ENCODE results near the gene OR5H2. TPM values are rescaled to one million over a fixed set of nuclear protein-coding genes. Genes with fewer than 3 reads are reported as not detected.

OR5H2 gene
- total and polyA plus RNA-seq, 2 of the 4 experiments (the other 2 are of a cell fraction), result not detected

- TF ChIP-seq CTCF (conservative IDR thresholded peaks at IDR 0.05; ENCODE audit: low read depth, low read length), result peak; percentile 75
Observed at GRCh38 chr3:98329392-98330124, 47.3 kb downstream of the OR5H2 start (continued).

DNA sequence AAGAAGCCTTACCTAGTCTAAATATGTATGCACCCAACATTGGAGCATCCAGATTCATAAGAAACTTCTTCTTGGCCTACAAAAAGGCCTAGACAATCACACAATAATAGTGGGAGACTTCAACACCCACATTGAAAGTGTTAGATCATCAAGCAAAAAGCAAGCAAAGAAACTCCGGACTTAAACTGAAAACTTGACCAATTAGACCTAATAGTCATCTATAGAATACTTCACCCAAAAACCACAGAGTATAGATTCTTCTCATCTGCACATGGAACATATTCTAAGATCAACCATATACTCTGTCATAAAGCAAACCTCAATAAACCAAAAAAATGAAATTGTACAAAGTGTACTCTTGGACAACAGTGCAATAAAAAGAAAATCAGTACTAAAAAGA, 49.0 kb downstream of the OR5H2 start:
- DNase-seq (no peak), ATAC-seq (ENCODE audit: low read depth) (no peak)
- Histone ChIP-seq H3K79me1 (ENCODE audit: low read depth in 1 of 2, low read length in 2 of 2) (no peaks in the 10 kb centered on the region), H4K20me1 (ENCODE audit: insufficient read depth, low read length) (no peaks in the 10 kb centered on the region), H3K56ac (ENCODE audit: extremely low read depth, insufficient read depth, low read length) (no peak overlapping the region), H3K14ac (replicated peaks; ENCODE audit: low read depth, low read length) (no peak overlapping the region), H3K4me1 (ENCODE audit: control insufficient read depth, insufficient read depth, low read length) (no peaks in the 10 kb centered on the region), H2AK9ac (replicated peaks; ENCODE audit: low read depth, low read length, poor library complexity) (no peak overlapping the region), H2BK15ac (ENCODE audit: low read depth, low read length) (no peak overlapping the region), H4K91ac (ENCODE audit: insufficient read depth, low read depth, low read length) (no peak overlapping the region), H4K5ac (ENCODE audit: low read depth, low read length) (no peak overlapping the region), H3K23ac (ENCODE audit: low read depth, low read length) (no peak overlapping the region), H2AFZ (replicated peaks; ENCODE audit: low read length, poor library complexity) (no peak overlapping the region), H2BK120ac (ENCODE audit: low read depth, low read length) (no peak overlapping the region), H3K4me2 (ENCODE audit: low read depth, low read length) (no peak overlapping the region), H3K27ac (ENCODE audit: insufficient read depth, low read length) (no peak overlapping the region), H3K27me3 (ENCODE audit: control insufficient read depth, insufficient read depth, low read length) (peaks cover 3% of the 10 kb centered on the region), H2BK5ac (ENCODE audit: low read depth, low read length, poor library complexity, severe bottlenecking) (no peak overlapping the region), H3K36me3 (ENCODE audit: control insufficient read depth, insufficient read depth, low read length) (no peaks in the 10 kb centered on the region), H2BK20ac (ENCODE audit: low read depth, low read length) (no peak overlapping the region), H2AK5ac (ENCODE audit: low read depth, low read length) (no peak overlapping the region), H3K4ac (ENCODE audit: low read depth, low read length) (no peak overlapping the region), H3K9ac (ENCODE audit: low read depth, low read length) (no peak overlapping the region), H3K9me1 (ENCODE audit: insufficient read depth, low read length) (no peaks in the 10 kb centered on the region), H3K18ac (ENCODE audit: low read depth, low read length) (no peak overlapping the region), H3K4me3 (ENCODE audit: insufficient read depth, low read depth, low read length) (no peak overlapping the region), H3K9me3 (ENCODE audit: control insufficient read depth, insufficient read depth, low read length) (no peaks in the 10 kb centered on the region), H4K8ac (ENCODE audit: low read depth in 2 of 2, low read length in 2 of 2) (no peak overlapping the region)
- TF ChIP-seq RAD21 (IDR thresholded peaks at IDR 0.05; ENCODE audit: low read length) (no peak), MAZ (IDR thresholded peaks at IDR 0.05; ENCODE audit: borderline replicate concordance, low read depth, low read length) (no peak), CEBPB (IDR thresholded peaks at IDR 0.05; ENCODE audit: low read depth, low read length) (no peak), MAFK (IDR thresholded peaks at IDR 0.05; ENCODE audit: low read depth, low read length) (no peak), FOS (IDR thresholded peaks at IDR 0.05; ENCODE audit: low read depth, low read length) (no peak), RFX5 (IDR thresholded peaks at IDR 0.05; ENCODE audit: low read depth, low read length) (no peak), CHD1 (IDR thresholded peaks at IDR 0.05; ENCODE audit: low read depth, low read length) (no peak)
- TF ChIP-seq, protein P1, sequence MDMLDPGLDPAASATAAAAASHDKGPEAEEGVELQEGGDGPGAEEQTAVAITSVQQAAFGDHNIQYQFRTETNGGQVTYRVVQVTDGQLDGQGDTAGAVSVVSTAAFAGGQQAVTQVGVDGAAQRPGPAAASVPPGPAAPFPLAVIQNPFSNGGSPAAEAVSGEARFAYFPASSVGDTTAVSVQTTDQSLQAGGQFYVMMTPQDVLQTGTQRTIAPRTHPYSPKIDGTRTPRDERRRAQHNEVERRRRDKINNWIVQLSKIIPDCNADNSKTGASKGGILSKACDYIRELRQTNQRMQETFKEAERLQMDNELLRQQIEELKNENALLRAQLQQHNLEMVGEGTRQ (IDR thresholded peaks at IDR 0.05; ENCODE audit: low read depth, low read length), result no peak
- in situ Hi-C loops (cut with MboI; ENCODE audit: low sequenced_read_pairs) (loop anchor here (25.0 kb wide), 2 partner anchors 231 to 544 kb away; no protein-coding TSS in a partner anchor), dilution Hi-C loops (cut with HindIII; ENCODE audit: low sequenced_read_pairs, unreplicated experiment) (loop anchor here (25.0 kb wide), 1 partner anchor 294 kb away; the partner anchor contains the start of gene GABRR3), intact Hi-C loops (cut with micrococcal nuclease) (no loop called here)
- no CpG with 5 or more reads among the region's 1 CpG for WGBS, 2 experiments (ENCODE audit: extremely low coverage in 2 of 2, insufficient read length in 1 of 2)
- BruUV-seq (replicated peaks), result no TSS peak
- ChIA-PET CTCF (no interaction called here), POLR2A (ENCODE audit: unreplicated experiment) (no interaction called here)
